ENCODE measurements around the gene TMEM255B.

The TMEM255B gene

GRCh38 chr13:113766035-113766800 is 7.2 kb downstream of the TMEM255B start:
- DNase-seq (ENCODE audit: low read depth in 3 of 3, low spot score in 1 of 3): no peak

GRCh38 chr13:113767366-113767765 is 8.3 kb downstream of the TMEM255B start:
- DNase-seq (ENCODE audit: low read depth in 3 of 3, low spot score in 1 of 3): no peak

- no peak for DNase-seq (ENCODE audit: low read depth in 3 of 3, low spot score in 1 of 3)
Observed at GRCh38 chr13:113768018-113768905, 9.2 kb downstream of the TMEM255B start.

DNA sequence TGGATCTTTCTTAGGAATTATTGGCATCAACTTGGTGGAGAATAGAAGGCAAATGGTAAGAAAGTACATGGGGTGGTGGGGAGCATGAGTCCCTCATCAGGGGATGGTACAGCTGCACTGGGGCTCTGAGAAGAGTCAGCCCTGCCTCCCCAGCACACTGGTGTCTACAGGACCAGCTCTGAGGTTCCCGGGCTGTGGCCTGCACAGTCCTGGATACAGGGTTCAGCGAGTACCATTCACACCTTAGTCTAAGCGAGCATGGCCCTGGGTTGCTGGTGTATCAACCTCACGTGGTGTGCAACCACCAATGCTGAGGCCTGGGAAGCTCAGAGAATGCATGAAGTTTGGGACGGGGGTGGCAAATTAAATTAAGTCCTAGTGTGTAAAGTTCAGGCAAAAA is 10.1 kb downstream of the TMEM255B start:
- no peak for DNase-seq (ENCODE audit: low read depth in 3 of 3, low spot score in 1 of 3)

- no peak for DNase-seq (ENCODE audit: low read depth in 3 of 3, low spot score in 1 of 3)
Observed at GRCh38 chr13:113769881-113770280, 10.9 kb downstream of the TMEM255B start.

DNA sequence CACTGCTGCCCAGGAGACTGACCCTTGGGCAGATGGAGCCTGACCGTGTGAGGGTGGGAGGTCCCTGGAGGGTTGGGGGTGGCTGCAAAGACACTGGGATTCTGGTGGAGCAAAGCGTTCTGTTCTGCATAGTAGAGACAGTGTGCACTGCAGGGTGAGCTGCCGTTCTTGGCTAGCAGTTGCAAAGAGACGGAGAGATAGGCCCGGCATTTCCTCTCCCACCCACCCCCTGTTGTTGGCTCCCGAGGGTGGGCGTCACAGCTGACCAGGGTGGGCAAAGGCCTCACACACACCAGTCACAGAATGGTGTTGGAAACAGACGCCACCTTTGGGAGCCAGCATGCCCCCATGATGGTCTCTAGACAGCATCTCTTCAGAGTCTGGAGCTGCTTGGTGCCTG is 11.4 kb downstream of the TMEM255B start:
- DNase-seq (ENCODE audit: low read depth in 3 of 3, low spot score in 1 of 3): no peak

GRCh38 chr13:113770937-113771336 is 11.9 kb downstream of the TMEM255B start:
- no peak for DNase-seq (ENCODE audit: low read depth in 3 of 3, low spot score in 1 of 3)

- no peak for DNase-seq (ENCODE audit: low read depth in 3 of 3, low spot score in 1 of 3)
Observed at GRCh38 chr13:113771709-113772331, 12.8 kb downstream of the TMEM255B start.

GRCh38 chr13:113774177-113775107 is 15.4 kb downstream of the TMEM255B start:
- DNase-seq (ENCODE audit: low read depth in 3 of 3, low spot score in 1 of 3): no peak

DNA sequence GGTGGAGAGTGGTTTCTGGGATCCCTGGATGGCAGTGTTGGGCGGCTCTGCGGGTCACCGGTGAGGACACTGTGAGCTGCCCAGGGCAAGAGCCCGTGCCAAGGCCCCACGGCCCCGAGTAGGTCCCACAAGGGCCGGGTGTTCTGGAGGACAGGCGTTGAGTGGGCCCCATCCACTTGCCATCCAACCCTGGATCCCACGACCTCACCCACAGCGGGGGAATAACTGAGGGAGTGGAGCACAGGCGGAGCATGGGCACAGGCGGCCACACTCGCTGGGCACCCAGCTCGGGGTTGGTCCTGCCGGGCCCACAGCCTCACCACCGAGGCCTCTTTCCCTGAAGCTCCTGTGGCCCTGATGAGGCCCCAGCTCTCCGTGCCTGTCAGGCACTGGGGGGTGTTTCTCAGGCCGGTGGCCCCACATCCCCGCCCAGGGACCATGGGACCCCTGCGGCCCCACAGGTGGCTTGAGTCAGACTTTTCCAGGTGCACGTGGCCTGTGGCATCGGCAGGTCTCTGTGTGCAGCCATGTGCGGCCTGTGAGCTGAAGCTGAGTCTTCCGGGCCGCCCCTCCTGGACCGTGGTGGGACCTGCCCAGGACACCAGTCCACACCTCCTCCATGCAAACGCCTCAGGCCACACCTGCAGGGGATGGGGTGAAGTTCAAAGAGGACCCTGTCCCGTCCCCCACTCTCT is 16.6 kb downstream of the TMEM255B start:
- DNase-seq (ENCODE audit: low read depth in 3 of 3, low spot score in 1 of 3): no peak

DNA sequence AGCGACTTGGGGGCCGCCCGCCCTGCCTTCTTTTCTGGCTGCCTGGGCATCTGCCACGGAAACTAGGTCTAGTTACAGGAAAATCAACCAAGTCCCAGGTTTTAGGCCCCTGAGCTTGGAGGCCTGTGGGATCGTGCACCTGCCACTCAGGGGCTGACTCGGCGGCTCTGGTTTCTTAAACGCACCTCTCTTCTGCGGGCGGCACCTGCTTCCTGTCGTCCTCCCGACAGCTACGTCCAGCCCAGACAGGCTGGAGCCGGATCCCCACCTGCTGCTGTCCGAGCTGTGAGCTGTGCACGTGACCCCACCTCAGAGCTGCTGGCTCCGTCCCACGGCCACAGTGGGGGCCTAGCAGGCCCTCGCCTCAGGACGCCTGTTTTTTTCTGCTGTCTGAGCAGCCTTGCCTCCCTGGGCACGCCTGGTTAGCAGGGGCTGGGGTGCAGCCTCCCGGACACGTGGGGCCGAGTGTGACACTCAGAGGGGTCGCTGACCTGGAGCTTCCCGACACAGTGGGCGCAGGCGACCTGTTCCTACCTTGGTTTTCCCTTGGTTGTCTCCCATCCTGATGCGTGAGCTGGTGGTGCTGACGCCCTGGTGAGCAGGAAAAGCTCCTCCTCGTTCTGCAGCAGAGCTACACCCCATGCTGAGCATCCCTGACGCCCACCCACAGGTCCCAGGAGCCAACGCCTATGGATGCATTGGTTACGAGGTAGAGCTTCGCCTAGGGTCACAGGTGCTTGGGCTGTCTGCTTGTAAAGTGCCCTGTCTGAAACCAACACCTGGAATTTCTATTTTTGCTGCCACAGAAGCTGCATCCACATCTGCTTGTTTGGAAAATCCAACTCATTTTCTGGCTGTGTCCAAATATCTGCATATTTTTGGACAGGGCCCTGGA is 17.5 kb downstream of the TMEM255B start:
- DNase-seq (ENCODE audit: low read depth in 3 of 3, low spot score in 1 of 3): no peak

GRCh38 chr13:113777311-113778260 is 18.6 kb downstream of the TMEM255B start:
- DNase-seq (ENCODE audit: low read depth in 3 of 3, low spot score in 1 of 3): no peak

DNA sequence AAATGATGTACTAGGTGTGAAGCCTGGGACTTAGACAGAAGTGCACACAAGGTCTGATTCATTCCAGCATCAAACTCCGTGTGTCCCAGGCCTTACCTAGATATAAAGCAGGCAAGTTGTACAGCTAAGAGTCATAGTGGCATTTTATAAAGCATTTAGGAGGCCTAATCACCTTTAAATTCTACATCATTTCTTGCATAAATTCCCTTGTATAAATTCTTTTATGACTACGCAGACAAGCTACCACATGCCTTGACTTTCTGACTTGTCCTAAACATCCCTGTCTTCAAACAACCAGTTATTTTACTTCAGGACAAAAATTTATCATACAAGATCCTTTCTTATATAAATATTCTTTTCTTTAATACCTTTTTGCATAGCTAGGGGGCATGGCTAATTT is 22.5 kb downstream of the TMEM255B start:
- DNase-seq (ENCODE audit: low read depth in 3 of 3, low spot score in 1 of 3): no peak

- no peak for DNase-seq (ENCODE audit: low read depth in 3 of 3, low spot score in 1 of 3)
Observed at GRCh38 chr13:113782472-113782871, 23.4 kb downstream of the TMEM255B start.

DNA sequence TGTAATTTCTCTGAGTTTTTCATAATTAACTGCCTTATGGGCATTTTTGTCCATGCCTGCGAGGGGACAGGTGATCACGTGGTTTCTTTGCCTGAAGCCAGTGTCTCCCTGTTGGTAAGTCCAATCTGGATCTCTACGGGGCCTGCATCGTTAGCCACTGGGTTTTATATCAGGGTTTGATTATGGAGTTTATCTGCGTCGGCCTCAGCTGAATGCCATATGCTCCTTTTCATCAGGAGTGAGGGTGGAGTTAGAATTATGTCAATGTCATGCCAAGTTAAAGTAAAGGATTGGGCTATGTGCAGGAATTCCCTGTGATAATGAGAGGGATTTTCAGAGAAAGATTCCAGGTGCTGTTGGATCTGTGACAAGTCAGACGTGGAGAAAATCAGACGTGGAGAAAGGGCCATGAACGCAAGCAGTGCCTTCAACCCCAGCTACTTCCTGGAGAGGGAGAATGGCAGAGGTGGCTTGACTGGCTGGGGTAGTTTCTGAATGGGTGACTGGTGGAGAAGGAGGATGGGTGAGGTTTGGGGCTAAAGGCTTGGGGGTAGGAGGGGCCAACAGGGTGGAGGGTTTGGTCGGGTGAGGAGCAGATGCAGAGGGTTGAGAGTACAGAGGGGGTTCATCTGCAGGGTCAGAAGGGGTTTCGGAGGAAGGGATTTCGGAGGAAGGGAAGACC is 24.3 kb downstream of the TMEM255B start:
- no peak for DNase-seq (ENCODE audit: low read depth in 3 of 3, low spot score in 1 of 3)

DNA sequence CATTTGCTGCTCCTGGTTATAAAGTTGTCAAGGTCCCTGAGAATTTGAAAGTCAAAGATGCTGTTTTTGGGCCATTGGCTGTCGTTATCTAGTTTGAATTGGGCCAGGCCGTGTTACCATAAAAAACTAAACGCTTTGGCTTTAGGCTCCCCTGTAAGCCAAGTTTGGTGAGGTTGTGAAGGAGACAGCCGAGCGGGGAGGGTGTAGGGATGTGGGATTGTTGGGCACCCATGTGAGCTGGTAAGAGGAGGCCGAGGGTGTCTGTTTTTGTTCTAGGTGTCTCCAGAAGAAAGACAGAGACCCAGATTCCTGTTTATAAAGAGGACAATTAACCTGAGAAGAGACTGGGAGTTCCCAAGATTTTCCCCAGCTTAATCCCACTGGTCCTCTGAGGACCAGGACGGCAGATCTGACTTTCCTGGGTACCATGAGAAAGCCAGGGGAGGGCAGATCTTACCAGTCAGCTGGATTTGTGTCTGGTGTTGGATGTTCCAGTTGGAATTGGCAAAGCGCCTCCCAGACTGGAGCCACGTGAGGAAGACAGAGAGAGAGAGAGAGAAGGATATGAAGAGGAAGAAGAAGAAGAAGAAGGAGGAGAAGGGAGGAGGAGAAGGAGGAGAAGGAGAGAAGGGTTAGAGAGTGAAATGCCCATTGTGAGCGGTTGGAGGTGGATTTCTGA is 25.1 kb downstream of the TMEM255B start:
- no peak for DNase-seq (ENCODE audit: low read depth in 3 of 3, low spot score in 1 of 3)

DNA sequence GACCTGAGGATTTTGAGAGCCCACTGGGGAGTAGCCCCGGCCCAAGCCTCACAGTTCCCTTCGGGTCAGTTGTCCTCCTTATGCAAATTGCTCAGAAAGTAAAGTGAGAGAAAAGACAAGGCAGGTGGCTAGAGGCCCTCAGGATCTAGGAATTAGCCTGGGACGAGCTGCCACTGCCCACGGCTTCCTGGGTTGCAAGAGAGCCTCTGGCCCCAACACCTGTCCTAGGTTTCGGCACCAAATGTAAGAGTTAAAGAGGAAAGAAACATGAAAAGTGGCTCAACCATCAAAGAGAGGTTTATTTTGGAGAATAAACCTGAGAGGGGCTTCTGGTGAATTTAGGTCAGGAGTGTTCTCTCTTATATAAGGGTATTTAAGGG is 25.6 kb downstream of the TMEM255B start:
- DNase-seq (ENCODE audit: low read depth in 3 of 3, low spot score in 1 of 3): no peak

Data from stimulated activated CD4-positive, alpha-beta T cell treated with anti-CD3 and anti-CD28 coated beads, TNF-alpha, amount 100 ng/mL, for 1 hour (primary cell).